Bronchial epithelial cell (primary cell): ENCODE measurements around the gene ATP1A2. TPM values are rescaled to one million over a fixed set of nuclear protein-coding genes. Genes with fewer than 3 reads are reported as not detected.

Experiments used
- DNase-seq: peaks from one replicate; pipeline ENCODE4 v3.0.0-alpha.2; 2010; ENCODE audit warnings: low read depth
- FAIRE-seq: peaks from 2 replicates; lab custom pipeline; 2011; peaks lifted over from hg19 to GRCh38; lab: Jason Lieb, UNC
- H3K27me3 ChIP-seq: 2 replicates; pipeline ENCODE4 v1.5.1; 2011; ENCODE audit warnings: low read length; ENCODE audit not compliant: control insufficient read depth, insufficient read depth
- H3K36me3 ChIP-seq: 2 replicates; pipeline ENCODE4 v1.5.1; 2011; ENCODE audit warnings: low read length; ENCODE audit not compliant: control insufficient read depth, insufficient read depth
- H3K4me3 ChIP-seq: 2 replicates; pipeline ENCODE4 v1.5.1; 2011; ENCODE audit warnings: mild to moderate bottlenecking, low read depth, low read length, control low read depth
- total RNA-seq: library from RNA; depleted of rRNA; stranded (reverse); fragments of >200 nt; gene quantifications from 2 replicates; pipeline ENCODE4 v1.2.1, GENCODE V29; 2014
- TF ChIP-seq, protein P1 (sequence below): IDR thresholded peaks from 2 replicates; pipeline ENCODE4 v1.5.1; 2011; ENCODE audit warnings: mild to moderate bottlenecking, moderate library complexity, low read length, control low read depth, inconsistent platforms; ENCODE audit not compliant: insufficient read depth, severe bottlenecking

The ATP1A2 gene
- total RNA-seq, 1 donor from 2014 or later, result not detected

DNA sequence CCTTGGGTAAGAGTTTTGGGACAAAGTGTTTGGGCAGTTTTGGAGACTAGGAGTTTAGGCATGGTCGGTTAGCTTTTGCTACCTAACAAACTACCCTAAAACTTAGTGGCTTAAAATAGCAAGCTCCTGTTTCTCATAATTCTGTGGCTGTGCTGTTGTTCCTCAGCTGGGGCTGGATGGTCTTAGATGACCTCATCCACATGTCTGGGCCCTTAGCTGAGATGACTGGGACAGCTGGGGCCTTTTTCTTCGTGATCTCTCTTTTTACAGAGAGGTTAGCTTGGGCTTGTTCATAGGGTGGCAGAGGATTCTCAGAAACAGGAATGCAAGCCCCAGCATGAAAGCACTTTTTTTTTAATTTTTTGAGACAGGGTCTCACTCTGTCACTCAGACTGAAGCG is 42.5 kb downstream of the ATP1A2 start:
- FAIRE-seq, result no peak
- Histone ChIP-seq H3K4me3 (no peak overlapping the region), H3K27me3 (no peaks in the 10 kb centered on the region), H3K36me3 (no peaks in the 10 kb centered on the region)
- DNase-seq, result no peak
- TF ChIP-seq, protein P1, sequence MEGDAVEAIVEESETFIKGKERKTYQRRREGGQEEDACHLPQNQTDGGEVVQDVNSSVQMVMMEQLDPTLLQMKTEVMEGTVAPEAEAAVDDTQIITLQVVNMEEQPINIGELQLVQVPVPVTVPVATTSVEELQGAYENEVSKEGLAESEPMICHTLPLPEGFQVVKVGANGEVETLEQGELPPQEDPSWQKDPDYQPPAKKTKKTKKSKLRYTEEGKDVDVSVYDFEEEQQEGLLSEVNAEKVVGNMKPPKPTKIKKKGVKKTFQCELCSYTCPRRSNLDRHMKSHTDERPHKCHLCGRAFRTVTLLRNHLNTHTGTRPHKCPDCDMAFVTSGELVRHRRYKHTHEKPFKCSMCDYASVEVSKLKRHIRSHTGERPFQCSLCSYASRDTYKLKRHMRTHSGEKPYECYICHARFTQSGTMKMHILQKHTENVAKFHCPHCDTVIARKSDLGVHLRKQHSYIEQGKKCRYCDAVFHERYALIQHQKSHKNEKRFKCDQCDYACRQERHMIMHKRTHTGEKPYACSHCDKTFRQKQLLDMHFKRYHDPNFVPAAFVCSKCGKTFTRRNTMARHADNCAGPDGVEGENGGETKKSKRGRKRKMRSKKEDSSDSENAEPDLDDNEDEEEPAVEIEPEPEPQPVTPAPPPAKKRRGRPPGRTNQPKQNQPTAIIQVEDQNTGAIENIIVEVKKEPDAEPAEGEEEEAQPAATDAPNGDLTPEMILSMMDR, result no peak

DNA sequence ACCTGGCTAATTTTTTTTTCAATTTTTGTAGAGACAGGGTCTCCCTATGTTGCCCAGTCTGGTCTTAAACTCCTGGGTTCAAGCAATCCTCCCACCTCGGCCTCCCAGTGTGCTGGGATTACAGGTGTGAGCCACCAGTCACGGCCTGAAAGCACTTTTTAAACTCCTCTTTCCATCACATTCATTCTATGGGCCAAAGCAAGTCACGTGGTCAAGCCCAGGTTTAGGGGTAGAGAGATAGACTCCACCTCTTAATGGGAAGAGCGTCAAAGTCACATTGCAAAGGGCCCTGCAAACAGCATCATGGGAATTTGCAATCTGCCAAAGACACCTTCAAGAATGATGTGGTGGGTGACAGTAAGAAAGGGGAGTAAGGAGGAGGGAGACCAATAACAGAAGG is 43.0 kb downstream of the ATP1A2 start:
- FAIRE-seq, result no peak
- no peaks in the 10 kb centered on the region for H3K27me3 ChIP-seq
- H3K4me3 ChIP-seq, result no peak overlapping the region
- H3K36me3 ChIP-seq, result no peaks in the 10 kb centered on the region
- DNase-seq, result no peak
- TF ChIP-seq, protein P1, result no peak

DNA sequence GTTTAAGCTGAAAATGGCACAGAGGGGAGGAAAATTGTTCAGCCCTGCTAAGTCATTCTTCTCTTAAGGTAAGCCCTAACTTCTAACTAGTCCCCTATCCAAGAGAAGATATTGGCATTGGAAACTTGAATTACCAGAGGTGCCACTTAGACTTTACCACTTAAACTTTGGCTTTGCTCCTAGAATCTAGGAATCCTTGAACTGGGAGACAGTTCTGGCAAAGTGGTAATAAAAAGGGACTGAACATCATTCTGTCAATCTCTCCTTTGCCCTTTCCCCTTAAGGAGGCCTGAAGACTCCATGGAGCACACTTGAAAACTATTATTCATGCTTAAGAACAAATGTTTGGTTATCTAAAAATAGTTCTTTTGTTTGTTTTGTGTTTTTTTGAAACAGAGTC is 44.3 kb downstream of the ATP1A2 start:
- Histone ChIP-seq H3K4me3 (no peak overlapping the region), H3K36me3 (no peaks in the 10 kb centered on the region), H3K27me3 (no peaks in the 10 kb centered on the region)
- TF ChIP-seq, protein P1, result no peak
- DNase-seq (no peak), FAIRE-seq (no peak)

DNA sequence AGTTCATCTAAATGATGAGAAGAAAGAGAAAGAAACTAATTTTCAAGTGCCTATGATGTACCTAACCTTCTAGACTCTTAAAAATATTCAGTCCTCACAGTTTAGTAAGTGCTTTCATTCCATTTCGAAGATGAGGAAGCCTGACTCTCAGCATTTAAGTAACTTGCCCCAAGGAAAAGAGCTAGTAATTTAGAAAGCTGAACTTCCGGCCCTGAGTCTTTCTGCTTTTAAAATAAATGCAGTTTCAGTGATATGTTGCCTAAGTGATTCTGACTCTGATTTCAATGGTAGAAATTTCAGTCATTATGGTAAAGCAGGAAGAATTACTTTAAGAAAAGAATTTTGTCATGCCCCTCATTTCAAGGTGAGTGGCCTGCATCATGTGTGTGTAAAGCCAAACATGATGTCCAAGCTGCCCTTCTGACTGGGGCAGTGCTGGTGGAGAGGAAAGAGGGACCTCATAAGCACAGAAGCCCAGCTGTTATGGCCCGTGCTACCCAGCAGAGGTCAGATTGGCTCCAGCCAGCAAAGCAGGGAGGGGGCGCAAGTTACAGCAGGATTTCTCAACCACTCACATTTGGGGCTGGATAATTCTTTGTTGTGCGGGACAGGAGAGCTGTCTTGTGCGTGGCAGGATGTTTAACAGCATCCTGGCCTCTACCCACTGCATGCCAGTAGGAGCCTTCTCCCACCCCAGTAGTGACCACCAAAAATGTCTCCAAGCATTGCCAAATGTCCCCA is 46.6 kb downstream of the ATP1A2 start:
- FAIRE-seq (no peak), DNase-seq (no peak)
- H3K27me3 ChIP-seq, result peaks cover 3% of the 10 kb centered on the region
- TF ChIP-seq, protein P1, result peak; percentile 34
- no peak overlapping the region for H3K4me3 ChIP-seq
- H3K36me3 ChIP-seq, result no peaks in the 10 kb centered on the region

DNA sequence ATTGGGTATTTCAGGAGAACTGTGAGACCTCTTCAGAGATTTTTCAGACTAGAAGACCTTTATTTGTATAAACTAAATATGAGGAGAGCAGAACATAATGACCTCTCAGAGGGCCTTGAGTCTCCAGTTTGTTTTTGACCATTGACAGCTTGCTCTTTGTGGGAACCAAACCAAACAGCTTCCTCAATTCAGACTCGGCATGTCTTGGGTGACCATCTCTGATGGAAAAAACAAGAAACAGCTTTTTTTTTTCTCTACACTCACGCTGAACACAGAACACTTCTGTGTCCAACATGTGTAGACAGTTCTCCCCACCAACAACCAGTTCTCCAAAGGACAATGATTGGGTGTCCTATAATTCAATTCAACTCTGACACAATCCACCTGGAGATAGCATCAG is 47.4 kb downstream of the ATP1A2 start:
- TF ChIP-seq, protein P1, result no peak
- H3K27me3 ChIP-seq, result peaks cover 3% of the 10 kb centered on the region

DNA sequence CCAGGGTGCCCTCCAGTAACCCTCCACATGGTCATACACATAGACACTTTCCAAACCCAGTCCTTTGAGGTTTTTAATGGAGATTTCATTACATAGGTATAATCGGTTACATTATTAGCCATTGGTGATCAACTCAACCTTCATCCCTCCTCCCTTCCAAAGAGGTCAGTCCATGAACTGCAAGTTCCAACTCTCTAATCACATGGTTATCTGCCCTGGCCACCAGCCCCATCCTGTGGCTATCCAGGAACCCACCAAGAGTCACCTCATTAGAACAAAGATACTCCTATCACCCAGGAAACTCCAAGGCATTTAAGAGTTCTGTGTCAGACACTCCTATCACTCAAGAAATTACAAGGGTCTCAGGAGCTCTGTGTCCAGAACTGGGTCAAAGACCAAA is 48.1 kb downstream of the ATP1A2 start:
- no peak for FAIRE-seq
- Histone ChIP-seq H3K4me3 (no peak overlapping the region), H3K36me3 (no peaks in the 10 kb centered on the region), H3K27me3 (peaks cover 3% of the 10 kb centered on the region)
- TF ChIP-seq, protein P1, result peak; percentile 32
- peak; percentile 20 for DNase-seq

More for the DNA sequence above, 47.4 kb downstream of the ATP1A2 start:
- no peak for FAIRE-seq
- Histone ChIP-seq H3K36me3 (no peaks in the 10 kb centered on the region), H3K4me3 (no peak overlapping the region)
- DNase-seq, result no peak
